Measurements from ENCODE around the gene PDE9A. TPM values are rescaled to one million over a fixed set of nuclear protein-coding genes. Genes with fewer than 3 reads are reported as not detected.

PDE9A gene
- total and polyA plus RNA-seq, 2 experiments from 2014 or later, result 26.5 to 31.1 TPM

- DNase-seq (ENCODE audit: low spot score) (no peak), ATAC-seq (no peak)
- Histone ChIP-seq H3K27ac (ENCODE audit: low read depth) (no peak overlapping the region), H3K4me1 (ENCODE audit: insufficient read depth) (no peaks in the 10 kb centered on the region), H3F3A (replicated peaks; ENCODE audit: low read depth) (0 out of 2 replicates have a peak, but pooled peaks cover 3% of the 10 kb centered on the region), H3K4me3 (no peak overlapping the region), H3K9me2 (ENCODE audit: insufficient read depth) (0 out of 2 replicates have a peak, but pooled peaks cover 5% of the 10 kb centered on the region), H3K79me2 (replicated peaks; ENCODE audit: insufficient read depth) (no peaks in the 10 kb centered on the region), H3K36me3 (ENCODE audit: insufficient read depth) (no peaks in the 10 kb centered on the region), H3K4me2 (no peak overlapping the region), H2AFZ (peak overlapping the region; percentile 4; the same call in 1 of the 2 replicates), H4K20me1 (replicated peaks; ENCODE audit: insufficient read depth) (no peaks in the 10 kb centered on the region), H3K27me3 (ENCODE audit: insufficient read depth) (no peaks in the 10 kb centered on the region)
- Mint-ChIP-seq H3K27me3 (ENCODE audit: insufficient read depth, low read depth, poor library complexity) (peaks cover 6% of the 10 kb centered on the region), H3K4me1 (no peaks in the 10 kb centered on the region), H3K4me3 (no peak overlapping the region), H3K36me3 (ENCODE audit: low read depth) (no peaks in the 10 kb centered on the region), H3K27ac (no peak overlapping the region), H3K9me3 (peaks cover 9% of the 10 kb centered on the region; the same call in 2 of the 3 replicates)
- no peak for TF ChIP-seq STAT1 (IDR thresholded peaks at IDR 0.05; ENCODE audit: unreplicated experiment)
- no peak for TF ChIP-seq ZNF462 (CRISPR knock-in tag; IDR thresholded peaks at IDR 0.05)
- no peak for TF ChIP-seq EZH2 (IDR thresholded peaks at IDR 0.05; ENCODE audit: low read depth, unreplicated experiment)
- TF ChIP-seq ZNF114 (CRISPR knock-in tag; IDR thresholded peaks at IDR 0.05), result no peak
- no peak for TF ChIP-seq CTCF (conservative IDR thresholded peaks at IDR 0.05; ENCODE audit: low read depth in 2 of 2)
- no peak for TF ChIP-seq ETS1 (IDR thresholded peaks at IDR 0.05)
- TF ChIP-seq JUNB (IDR thresholded peaks at IDR 0.05; ENCODE audit: unreplicated experiment), result no peak
Measured at GRCh38 chr21:42614396-42614795, 39.0 kb upstream of the PDE9A start.
